SK-N-SH (cell line): Measurements from ENCODE around the gene RAB7A. TPM values are rescaled to one million over a fixed set of nuclear protein-coding genes. Genes with fewer than 3 reads are reported as not detected.

Experiments used
- CHD2 ChIP-seq: fragments of 150-350 bp; IDR thresholded peaks from 2 replicates; pipeline ENCODE4 v1.6.1; 2018; ENCODE audit warnings: low read length; ENCODE audit not compliant: partially characterized antibody
- ELF1 ChIP-seq: IDR thresholded peaks from 2 replicates; pipeline ENCODE4 v1.4.0; 2012
- EP300 ChIP-seq, 2 experiments: IDR thresholded peaks; 2 replicates each; pipeline versions ENCODE4 v1.4.0 to v1.6.1; 2012; ENCODE audit warnings: borderline replicate concordance in 1 of 2, low read depth in 1 of 2, low read length in 1 of 2
- FOXJ3 ChIP-seq: sonication (generic); formaldehyde crosslinking; IDR thresholded peaks from 2 replicates; pipeline ENCODE4 v1.5.1; 2020; ENCODE audit warnings: mild to moderate bottlenecking, missing genetic modification reagents
- GABPA ChIP-seq: IDR thresholded peaks from 2 replicates; pipeline ENCODE4 v1.4.0; 2012; ENCODE audit warnings: low read depth, mild to moderate bottlenecking
- GATA2 ChIP-seq: sonication (generic); formaldehyde crosslinking; IDR thresholded peaks from 2 replicates; pipeline ENCODE4 v1.5.0; 2020; ENCODE audit warnings: mild to moderate bottlenecking, missing genetic modification reagents
- JUND ChIP-seq: IDR thresholded peaks from 2 replicates; pipeline ENCODE4 v1.4.0; 2012
- MEF2A ChIP-seq: IDR thresholded peaks from 2 replicates; pipeline ENCODE4 v1.4.0; 2012; ENCODE audit warnings: low read depth, borderline replicate concordance
- MXI1 ChIP-seq: IDR thresholded peaks from 2 replicates; pipeline ENCODE4 v1.6.1; 2012; ENCODE audit warnings: mild to moderate bottlenecking, low read depth, low read length, improper control_type of control experiment
- RAD21 ChIP-seq: IDR thresholded peaks from 2 replicates; pipeline ENCODE4 v1.6.1; 2012; ENCODE audit warnings: mild to moderate bottlenecking, low read length
- RCOR1 ChIP-seq: fragments of 150-350 bp; IDR thresholded peaks from 2 replicates; pipeline ENCODE4 v1.6.1; 2017; ENCODE audit warnings: antibody characterized with exemption, low read length
- RFX5 ChIP-seq: IDR thresholded peaks from 2 replicates; pipeline ENCODE4 v1.6.1; 2012; ENCODE audit warnings: mild to moderate bottlenecking, improper control_type of control experiment, low read length
- RXRA ChIP-seq: IDR thresholded peaks from 2 replicates; pipeline ENCODE4 v1.4.0; 2012; ENCODE audit warnings: low read depth, mild to moderate bottlenecking, borderline replicate concordance
- SIN3A ChIP-seq: IDR thresholded peaks from 2 replicates; pipeline ENCODE4 v1.6.1; 2012; ENCODE audit warnings: low read depth, mild to moderate bottlenecking, low read length, moderate library complexity, borderline replicate concordance
- SMC3 ChIP-seq: IDR thresholded peaks from 2 replicates; pipeline ENCODE4 v1.6.1; 2012; ENCODE audit warnings: low read depth, low read length, improper control_type of control experiment
- TAF1 ChIP-seq: IDR thresholded peaks from 2 replicates; pipeline ENCODE4 v1.6.1; 2012; ENCODE audit warnings: low read depth, mild to moderate bottlenecking, low read length, moderate library complexity, borderline replicate concordance
- TCF12 ChIP-seq: IDR thresholded peaks from 2 replicates; pipeline ENCODE4 v1.4.0; 2012
- YY1 ChIP-seq: IDR thresholded peaks from 2 replicates; pipeline ENCODE4 v1.4.0; 2012; ENCODE audit warnings: low read depth, mild to moderate bottlenecking
- polyA plus RNA-seq, 3 experiments: library from polyadenylated mRNA; depleted of rRNA; stranded (reverse); fragments of >200 nt; gene quantifications; 2 replicates each; pipeline ENCODE4 v1.2.3, GENCODE V29; 2012
- TF ChIP-seq, protein P1 (sequence below): IDR thresholded peaks from 2 replicates; pipeline ENCODE4 v1.4.0; 2012; ENCODE audit warnings: low read depth, borderline replicate concordance
- TF ChIP-seq, protein P2 (sequence below): fragments of 150-350 bp; IDR thresholded peaks from 2 replicates; pipeline ENCODE4 v1.6.1; 2017; ENCODE audit warnings: antibody characterized with exemption, low read length, low read depth, borderline replicate concordance
- TF ChIP-seq, protein P3 (sequence below): IDR thresholded peaks from 2 replicates; pipeline ENCODE4 v1.4.0; 2012; ENCODE audit warnings: low read depth
- TF ChIP-seq, protein P4 (sequence below): fragments of 200-600 bp; sonication (generic); IDR thresholded peaks from 2 replicates; pipeline ENCODE4 v1.6.1; 2017; ENCODE audit warnings: antibody characterized with exemption, mild to moderate bottlenecking, moderate library complexity
- TF ChIP-seq, protein P5 (sequence below): fragments of 150-350 bp; IDR thresholded peaks from 2 replicates; pipeline ENCODE4 v1.6.1; 2016; ENCODE audit warnings: mild to moderate bottlenecking, low read depth, low read length
- TF ChIP-seq, protein P6 (sequence below): IDR thresholded peaks from 2 replicates; pipeline ENCODE4 v1.6.1; 2012; ENCODE audit warnings: mild to moderate bottlenecking, low read depth, low read length, moderate library complexity

The RAB7A gene
- polyA plus RNA-seq, 1 of the 3 experiments (the other 2 are of a cell fraction): 271 TPM

DNA sequence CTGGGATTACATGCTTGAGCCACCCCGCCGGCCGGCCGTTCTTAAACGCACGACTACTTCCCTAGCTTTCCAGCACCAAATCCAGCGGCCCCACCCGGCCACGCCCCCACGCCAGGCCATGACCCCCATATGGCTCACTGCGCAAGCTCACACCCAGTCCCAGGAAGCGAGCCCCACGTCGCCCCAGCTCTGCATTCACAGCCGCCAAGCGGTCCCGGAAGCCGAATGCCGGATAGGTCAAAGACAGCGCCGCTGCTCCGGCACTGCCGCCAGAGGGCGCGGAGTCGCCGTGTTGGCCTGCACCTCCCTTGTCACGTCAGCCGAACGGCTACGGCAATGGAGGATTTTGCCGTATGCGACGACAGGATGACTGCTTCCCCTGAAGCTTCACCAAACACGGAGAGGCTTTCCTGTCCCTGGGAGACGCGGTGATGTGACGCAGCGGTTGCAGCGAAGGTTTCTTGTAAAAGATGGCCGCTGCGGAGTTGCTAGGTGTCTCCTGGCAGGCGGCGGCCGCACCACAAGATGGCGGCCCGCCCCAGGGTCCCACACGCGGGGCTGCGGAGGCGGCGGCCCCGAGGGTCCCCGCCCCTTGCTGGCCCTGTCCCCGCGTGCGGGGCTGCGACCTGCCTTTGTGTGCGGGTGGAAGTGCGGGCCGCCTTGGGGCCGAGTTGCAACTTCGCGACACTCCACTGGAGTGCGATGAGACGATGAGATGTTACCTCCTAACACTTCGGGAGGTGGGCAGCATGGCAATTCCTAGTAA, 45.2 kb upstream of the RAB7A start (continued):
- TF ChIP-seq, protein P1, sequence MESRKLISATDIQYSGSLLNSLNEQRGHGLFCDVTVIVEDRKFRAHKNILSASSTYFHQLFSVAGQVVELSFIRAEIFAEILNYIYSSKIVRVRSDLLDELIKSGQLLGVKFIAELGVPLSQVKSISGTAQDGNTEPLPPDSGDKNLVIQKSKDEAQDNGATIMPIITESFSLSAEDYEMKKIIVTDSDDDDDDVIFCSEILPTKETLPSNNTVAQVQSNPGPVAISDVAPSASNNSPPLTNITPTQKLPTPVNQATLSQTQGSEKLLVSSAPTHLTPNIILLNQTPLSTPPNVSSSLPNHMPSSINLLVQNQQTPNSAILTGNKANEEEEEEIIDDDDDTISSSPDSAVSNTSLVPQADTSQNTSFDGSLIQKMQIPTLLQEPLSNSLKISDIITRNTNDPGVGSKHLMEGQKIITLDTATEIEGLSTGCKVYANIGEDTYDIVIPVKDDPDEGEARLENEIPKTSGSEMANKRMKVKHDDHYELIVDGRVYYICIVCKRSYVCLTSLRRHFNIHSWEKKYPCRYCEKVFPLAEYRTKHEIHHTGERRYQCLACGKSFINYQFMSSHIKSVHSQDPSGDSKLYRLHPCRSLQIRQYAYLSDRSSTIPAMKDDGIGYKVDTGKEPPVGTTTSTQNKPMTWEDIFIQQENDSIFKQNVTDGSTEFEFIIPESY: no peak
- TF ChIP-seq FOXJ3 (no peak), ELF1 (peak; percentile 90), RCOR1 (no peak), MXI1 (no peak; the same call in 1 of the 2 replicates), EP300 (IDR thresholded peaks at IDR 0.05; ENCODE audit: borderline replicate concordance in 1 of 2, low read depth in 1 of 2, low read length in 1 of 2) (no peak; a peak in 1 of 4 replicates), RXRA (peak; percentile 46; the same call in 1 of the 2 replicates), TAF1 (peak; percentile 77), SMC3 (peak; percentile 88), YY1 (peak; percentile 96), TCF12 (peak; percentile 38; the same call in 1 of the 2 replicates), MEF2A (no peak), GATA2 (CRISPR knock-in tag) (no peak), GABPA (peak; percentile 71), SIN3A (peak; percentile 91; the same call in 1 of the 2 replicates), CHD2 (peak; percentile 8), RFX5 (peak; percentile 49; the same call in 1 of the 2 replicates), JUND (no peak), RAD21 (peak; percentile 80)
- TF ChIP-seq, protein P2, sequence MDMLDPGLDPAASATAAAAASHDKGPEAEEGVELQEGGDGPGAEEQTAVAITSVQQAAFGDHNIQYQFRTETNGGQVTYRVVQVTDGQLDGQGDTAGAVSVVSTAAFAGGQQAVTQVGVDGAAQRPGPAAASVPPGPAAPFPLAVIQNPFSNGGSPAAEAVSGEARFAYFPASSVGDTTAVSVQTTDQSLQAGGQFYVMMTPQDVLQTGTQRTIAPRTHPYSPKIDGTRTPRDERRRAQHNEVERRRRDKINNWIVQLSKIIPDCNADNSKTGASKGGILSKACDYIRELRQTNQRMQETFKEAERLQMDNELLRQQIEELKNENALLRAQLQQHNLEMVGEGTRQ: no peak
- TF ChIP-seq, protein P3, sequence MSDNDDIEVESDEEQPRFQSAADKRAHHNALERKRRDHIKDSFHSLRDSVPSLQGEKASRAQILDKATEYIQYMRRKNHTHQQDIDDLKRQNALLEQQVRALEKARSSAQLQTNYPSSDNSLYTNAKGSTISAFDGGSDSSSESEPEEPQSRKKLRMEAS: peak; percentile 85
- TF ChIP-seq, protein P4, sequence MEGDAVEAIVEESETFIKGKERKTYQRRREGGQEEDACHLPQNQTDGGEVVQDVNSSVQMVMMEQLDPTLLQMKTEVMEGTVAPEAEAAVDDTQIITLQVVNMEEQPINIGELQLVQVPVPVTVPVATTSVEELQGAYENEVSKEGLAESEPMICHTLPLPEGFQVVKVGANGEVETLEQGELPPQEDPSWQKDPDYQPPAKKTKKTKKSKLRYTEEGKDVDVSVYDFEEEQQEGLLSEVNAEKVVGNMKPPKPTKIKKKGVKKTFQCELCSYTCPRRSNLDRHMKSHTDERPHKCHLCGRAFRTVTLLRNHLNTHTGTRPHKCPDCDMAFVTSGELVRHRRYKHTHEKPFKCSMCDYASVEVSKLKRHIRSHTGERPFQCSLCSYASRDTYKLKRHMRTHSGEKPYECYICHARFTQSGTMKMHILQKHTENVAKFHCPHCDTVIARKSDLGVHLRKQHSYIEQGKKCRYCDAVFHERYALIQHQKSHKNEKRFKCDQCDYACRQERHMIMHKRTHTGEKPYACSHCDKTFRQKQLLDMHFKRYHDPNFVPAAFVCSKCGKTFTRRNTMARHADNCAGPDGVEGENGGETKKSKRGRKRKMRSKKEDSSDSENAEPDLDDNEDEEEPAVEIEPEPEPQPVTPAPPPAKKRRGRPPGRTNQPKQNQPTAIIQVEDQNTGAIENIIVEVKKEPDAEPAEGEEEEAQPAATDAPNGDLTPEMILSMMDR: peak; percentile 94
- TF ChIP-seq, protein P5, sequence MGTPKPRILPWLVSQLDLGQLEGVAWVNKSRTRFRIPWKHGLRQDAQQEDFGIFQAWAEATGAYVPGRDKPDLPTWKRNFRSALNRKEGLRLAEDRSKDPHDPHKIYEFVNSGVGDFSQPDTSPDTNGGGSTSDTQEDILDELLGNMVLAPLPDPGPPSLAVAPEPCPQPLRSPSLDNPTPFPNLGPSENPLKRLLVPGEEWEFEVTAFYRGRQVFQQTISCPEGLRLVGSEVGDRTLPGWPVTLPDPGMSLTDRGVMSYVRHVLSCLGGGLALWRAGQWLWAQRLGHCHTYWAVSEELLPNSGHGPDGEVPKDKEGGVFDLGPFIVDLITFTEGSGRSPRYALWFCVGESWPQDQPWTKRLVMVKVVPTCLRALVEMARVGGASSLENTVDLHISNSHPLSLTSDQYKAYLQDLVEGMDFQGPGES: no peak
- TF ChIP-seq, protein P6, sequence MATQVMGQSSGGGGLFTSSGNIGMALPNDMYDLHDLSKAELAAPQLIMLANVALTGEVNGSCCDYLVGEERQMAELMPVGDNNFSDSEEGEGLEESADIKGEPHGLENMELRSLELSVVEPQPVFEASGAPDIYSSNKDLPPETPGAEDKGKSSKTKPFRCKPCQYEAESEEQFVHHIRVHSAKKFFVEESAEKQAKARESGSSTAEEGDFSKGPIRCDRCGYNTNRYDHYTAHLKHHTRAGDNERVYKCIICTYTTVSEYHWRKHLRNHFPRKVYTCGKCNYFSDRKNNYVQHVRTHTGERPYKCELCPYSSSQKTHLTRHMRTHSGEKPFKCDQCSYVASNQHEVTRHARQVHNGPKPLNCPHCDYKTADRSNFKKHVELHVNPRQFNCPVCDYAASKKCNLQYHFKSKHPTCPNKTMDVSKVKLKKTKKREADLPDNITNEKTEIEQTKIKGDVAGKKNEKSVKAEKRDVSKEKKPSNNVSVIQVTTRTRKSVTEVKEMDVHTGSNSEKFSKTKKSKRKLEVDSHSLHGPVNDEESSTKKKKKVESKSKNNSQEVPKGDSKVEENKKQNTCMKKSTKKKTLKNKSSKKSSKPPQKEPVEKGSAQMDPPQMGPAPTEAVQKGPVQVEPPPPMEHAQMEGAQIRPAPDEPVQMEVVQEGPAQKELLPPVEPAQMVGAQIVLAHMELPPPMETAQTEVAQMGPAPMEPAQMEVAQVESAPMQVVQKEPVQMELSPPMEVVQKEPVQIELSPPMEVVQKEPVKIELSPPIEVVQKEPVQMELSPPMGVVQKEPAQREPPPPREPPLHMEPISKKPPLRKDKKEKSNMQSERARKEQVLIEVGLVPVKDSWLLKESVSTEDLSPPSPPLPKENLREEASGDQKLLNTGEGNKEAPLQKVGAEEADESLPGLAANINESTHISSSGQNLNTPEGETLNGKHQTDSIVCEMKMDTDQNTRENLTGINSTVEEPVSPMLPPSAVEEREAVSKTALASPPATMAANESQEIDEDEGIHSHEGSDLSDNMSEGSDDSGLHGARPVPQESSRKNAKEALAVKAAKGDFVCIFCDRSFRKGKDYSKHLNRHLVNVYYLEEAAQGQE: no peak
